ENCODE data around the gene RAB40C. TPM values are rescaled to one million over a fixed set of nuclear protein-coding genes. Genes with fewer than 3 reads are reported as not detected.

The RAB40C gene
- total and polyA plus RNA-seq, 9 of the 15 experiments (the other 6 are each of a cell fraction or from before 2014, with no cell fraction given): 0.17 to 23.4 (median 8.7) TPM

DNA sequence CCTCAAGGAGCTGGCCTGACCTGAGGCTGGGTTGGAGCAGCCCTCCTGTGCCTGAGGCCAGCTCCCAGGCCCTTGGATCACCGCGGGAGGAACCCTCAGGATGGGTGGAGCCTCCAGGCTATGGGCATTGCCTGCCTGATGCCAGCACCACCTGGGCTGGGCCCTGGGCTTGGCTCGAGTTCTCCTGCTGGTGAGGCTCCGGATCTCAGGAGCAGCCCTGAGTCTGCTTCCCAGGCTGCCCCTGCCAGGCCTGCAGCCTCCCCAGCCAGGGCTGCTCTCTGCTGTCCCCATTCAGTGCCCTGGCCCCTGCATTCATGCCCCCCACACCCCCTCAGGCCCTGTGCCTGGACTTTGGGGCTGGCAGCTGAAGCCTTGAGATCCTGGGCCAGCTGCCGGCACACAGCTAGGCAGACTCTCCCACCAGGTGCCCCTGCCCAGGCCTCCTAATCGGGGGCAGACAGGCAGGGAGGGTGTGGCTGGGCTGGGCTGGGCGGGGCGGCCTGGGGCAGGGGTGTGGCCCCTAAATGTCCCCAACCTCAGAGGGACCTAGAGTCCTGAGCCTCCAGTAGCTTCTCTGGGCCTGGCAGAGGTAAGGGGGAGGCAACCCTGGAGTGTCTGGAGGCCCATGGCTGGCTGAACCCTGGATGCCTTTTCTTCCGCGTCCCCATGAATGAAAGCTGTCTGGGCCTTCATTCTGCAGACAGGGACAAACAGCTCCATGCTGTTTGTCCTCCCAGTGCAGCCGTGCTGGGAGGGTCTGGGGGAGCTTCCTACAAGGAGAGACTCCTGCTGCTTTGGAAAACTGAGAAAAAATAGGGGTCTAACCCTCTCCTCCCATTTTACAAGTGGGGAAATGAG, 21.2 kb upstream of the RAB40C start (continued):
- TF ChIP-seq ZNF217 (CRISPR knock-in tag; IDR thresholded peaks at IDR 0.05) (no peak), MTA2 (IDR thresholded peaks at IDR 0.05; ENCODE audit: low read depth) (peak; percentile 36; the same call in 1 of the 2 replicates), TEAD2 (tag; IDR thresholded peaks at IDR 0.05) (no peak), TAL1 (IDR thresholded peaks at IDR 0.05) (peak; percentile 34; the same call in 1 of the 2 replicates), ZNF717 (CRISPR knock-in tag; IDR thresholded peaks at IDR 0.05) (no peak), JUND (IDR thresholded peaks at IDR 0.05; ENCODE audit: borderline replicate concordance, low read depth, low read length) (no peak), JUND (tag; IDR thresholded peaks at IDR 0.05; ENCODE audit: borderline replicate concordance, low read depth, low read length) (no peak), HMG20B (CRISPR knock-in tag; IDR thresholded peaks at IDR 0.05) (no peak), MAZ (CRISPR knock-in tag; conservative IDR thresholded peaks at IDR 0.05 in 1 of 2, IDR thresholded peaks at IDR 0.05 in 1 of 2) (peak in 1 of 2 experiments; percentile 41; a peak in 1 of 4 replicates), CBFA2T2 (conservative IDR thresholded peaks at IDR 0.05) (peak; percentile 48), ZC3H4 (CRISPR knock-in tag; IDR thresholded peaks at IDR 0.05; ENCODE audit: borderline replicate concordance) (peak; percentile 83; the same call in 1 of the 2 replicates), ETV5 (CRISPR knock-in tag; IDR thresholded peaks at IDR 0.05; ENCODE audit: low read depth) (no peak), TBL1XR1 (IDR thresholded peaks at IDR 0.05; ENCODE audit: low read length in 2 of 2) (no peak), EP300 (IDR thresholded peaks at IDR 0.05; ENCODE audit: low read length) (no peak), FOXM1 (IDR thresholded peaks at IDR 0.05; ENCODE audit: low read depth) (no peak), FOXM1 (CRISPR knock-in tag; IDR thresholded peaks at IDR 0.05; ENCODE audit: low read depth) (no peak), GTF2E2 (tag; IDR thresholded peaks at IDR 0.05) (no peak), MTA1 (IDR thresholded peaks at IDR 0.05; ENCODE audit: borderline replicate concordance) (no peak), EHMT2 (IDR thresholded peaks at IDR 0.05) (no peak), ZNF133 (CRISPR knock-in tag; IDR thresholded peaks at IDR 0.05) (no peak), ASH1L (IDR thresholded peaks at IDR 0.05; ENCODE audit: borderline replicate concordance, low read depth, partially characterized antibody) (no peak)
- TF ChIP-seq, protein P1, sequence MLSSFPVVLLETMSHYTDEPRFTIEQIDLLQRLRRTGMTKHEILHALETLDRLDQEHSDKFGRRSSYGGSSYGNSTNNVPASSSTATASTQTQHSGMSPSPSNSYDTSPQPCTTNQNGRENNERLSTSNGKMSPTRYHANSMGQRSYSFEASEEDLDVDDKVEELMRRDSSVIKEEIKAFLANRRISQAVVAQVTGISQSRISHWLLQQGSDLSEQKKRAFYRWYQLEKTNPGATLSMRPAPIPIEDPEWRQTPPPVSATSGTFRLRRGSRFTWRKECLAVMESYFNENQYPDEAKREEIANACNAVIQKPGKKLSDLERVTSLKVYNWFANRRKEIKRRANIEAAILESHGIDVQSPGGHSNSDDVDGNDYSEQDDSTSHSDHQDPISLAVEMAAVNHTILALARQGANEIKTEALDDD (IDR thresholded peaks at IDR 0.05): no peak
- TF ChIP-seq, protein P2, sequence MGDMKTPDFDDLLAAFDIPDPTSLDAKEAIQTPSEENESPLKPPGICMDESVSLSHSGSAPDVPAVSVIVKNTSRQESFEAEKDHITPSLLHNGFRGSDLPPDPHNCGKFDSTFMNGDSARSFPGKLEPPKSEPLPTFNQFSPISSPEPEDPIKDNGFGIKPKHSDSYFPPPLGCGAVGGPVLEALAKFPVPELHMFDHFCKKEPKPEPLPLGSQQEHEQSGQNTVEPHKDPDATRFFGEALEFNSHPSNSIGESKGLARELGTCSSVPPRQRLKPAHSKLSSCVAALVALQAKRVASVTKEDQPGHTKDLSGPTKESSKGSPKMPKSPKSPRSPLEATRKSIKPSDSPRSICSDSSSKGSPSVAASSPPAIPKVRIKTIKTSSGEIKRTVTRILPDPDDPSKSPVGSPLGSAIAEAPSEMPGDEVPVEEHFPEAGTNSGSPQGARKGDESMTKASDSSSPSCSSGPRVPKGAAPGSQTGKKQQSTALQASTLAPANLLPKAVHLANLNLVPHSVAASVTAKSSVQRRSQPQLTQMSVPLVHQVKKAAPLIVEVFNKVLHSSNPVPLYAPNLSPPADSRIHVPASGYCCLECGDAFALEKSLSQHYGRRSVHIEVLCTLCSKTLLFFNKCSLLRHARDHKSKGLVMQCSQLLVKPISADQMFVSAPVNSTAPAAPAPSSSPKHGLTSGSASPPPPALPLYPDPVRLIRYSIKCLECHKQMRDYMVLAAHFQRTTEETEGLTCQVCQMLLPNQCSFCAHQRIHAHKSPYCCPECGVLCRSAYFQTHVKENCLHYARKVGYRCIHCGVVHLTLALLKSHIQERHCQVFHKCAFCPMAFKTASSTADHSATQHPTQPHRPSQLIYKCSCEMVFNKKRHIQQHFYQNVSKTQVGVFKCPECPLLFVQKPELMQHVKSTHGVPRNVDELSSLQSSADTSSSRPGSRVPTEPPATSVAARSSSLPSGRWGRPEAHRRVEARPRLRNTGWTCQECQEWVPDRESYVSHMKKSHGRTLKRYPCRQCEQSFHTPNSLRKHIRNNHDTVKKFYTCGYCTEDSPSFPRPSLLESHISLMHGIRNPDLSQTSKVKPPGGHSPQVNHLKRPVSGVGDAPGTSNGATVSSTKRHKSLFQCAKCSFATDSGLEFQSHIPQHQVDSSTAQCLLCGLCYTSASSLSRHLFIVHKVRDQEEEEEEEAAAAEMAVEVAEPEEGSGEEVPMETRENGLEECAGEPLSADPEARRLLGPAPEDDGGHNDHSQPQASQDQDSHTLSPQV (IDR thresholded peaks at IDR 0.05): 0 out of 2 replicates have a peak, but pooled peaks have one; percentile 43
- TF ChIP-seq, protein P3, sequence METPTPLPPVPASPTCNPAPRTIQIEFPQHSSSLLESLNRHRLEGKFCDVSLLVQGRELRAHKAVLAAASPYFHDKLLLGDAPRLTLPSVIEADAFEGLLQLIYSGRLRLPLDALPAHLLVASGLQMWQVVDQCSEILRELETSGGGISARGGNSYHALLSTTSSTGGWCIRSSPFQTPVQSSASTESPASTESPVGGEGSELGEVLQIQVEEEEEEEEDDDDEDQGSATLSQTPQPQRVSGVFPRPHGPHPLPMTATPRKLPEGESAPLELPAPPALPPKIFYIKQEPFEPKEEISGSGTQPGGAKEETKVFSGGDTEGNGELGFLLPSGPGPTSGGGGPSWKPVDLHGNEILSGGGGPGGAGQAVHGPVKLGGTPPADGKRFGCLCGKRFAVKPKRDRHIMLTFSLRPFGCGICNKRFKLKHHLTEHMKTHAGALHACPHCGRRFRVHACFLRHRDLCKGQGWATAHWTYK (CRISPR knock-in tag; IDR thresholded peaks at IDR 0.05): no peak
